Rectal smooth muscle tissue (tissue), 1 donor: ENCODE measurements around the gene DHX36.

ENCODE experiments used
- H3K27ac ChIP-seq: one replicate; pipeline ENCODE4 v1.7.0; 2013; ENCODE audit warnings: low read depth, low read length, inconsistent platforms
- H3K27me3 ChIP-seq: one replicate; pipeline ENCODE4 v1.7.0; 2013; ENCODE audit warnings: low read length; ENCODE audit not compliant: control insufficient read depth, insufficient read depth
- H3K36me3 ChIP-seq: one replicate; pipeline ENCODE4 v1.7.0; 2013; ENCODE audit warnings: low read length; ENCODE audit not compliant: control insufficient read depth, insufficient read depth
- H3K4me1 ChIP-seq: one replicate; pipeline ENCODE4 v1.7.0; 2013; ENCODE audit warnings: low read length; ENCODE audit not compliant: control insufficient read depth, insufficient read depth
- H3K4me3 ChIP-seq: one replicate; pipeline ENCODE4 v1.7.0; 2013; ENCODE audit warnings: low read length
- H3K9ac ChIP-seq: one replicate; pipeline ENCODE4 v1.7.0; 2013; ENCODE audit warnings: low read length

Gene DHX36

DNA sequence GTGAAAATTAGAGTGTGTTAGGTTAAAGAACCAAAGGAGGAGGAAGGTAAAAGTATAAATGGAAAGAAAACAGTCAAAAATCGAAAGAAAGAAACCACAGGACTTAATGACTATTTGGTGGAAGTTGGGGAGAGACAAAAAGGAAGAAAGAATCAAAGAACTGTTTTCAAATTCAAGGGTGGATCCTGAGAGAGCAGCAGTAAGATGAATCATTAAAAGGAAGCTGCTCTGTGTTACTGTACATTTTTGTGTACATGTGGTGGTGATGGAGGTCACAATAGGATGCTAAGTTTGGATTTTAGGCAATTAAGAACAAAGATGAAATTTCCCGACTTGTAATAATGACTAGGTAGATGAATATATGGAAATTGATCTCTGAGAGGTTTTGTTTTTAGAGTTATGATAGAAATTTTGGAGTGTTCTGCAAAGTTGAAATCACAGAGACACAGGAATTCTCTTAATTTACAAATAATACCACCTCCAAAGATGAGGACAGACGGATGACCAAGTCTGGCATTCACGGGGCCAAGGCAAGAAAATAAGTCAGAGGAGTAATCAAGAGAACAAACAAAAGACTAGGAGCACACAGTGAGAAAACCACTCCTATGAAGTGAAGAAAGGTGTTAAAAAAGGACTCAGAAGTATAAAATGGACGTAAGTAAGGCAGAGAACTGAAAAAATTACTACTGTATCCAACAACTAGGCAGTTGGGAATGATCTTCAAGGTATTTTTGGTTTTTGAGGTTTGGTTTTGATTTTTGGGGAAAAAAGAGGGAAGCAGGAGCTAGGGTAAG, 7.1 kb downstream of the DHX36 start:
- H3K27me3 ChIP-seq, result no peaks in the 10 kb centered on the region
- H3K4me3 ChIP-seq, result no peak overlapping the region
- no peaks in the 10 kb centered on the region for H3K4me1 ChIP-seq
- H3K27ac ChIP-seq, result no peak overlapping the region
- no peak overlapping the region for H3K9ac ChIP-seq
- peaks cover 5% of the 10 kb centered on the region for H3K36me3 ChIP-seq

- no peaks in the 10 kb centered on the region for H3K4me1 ChIP-seq
- no peaks in the 10 kb centered on the region for H3K27me3 ChIP-seq
- H3K4me3 ChIP-seq, result no peak overlapping the region
- H3K27ac ChIP-seq, result no peak overlapping the region
- peaks cover 3% of the 10 kb centered on the region for H3K36me3 ChIP-seq
- H3K9ac ChIP-seq, result no peak overlapping the region
Observed at GRCh38 chr3:154314152-154314551, 10.1 kb downstream of the DHX36 start.

DNA sequence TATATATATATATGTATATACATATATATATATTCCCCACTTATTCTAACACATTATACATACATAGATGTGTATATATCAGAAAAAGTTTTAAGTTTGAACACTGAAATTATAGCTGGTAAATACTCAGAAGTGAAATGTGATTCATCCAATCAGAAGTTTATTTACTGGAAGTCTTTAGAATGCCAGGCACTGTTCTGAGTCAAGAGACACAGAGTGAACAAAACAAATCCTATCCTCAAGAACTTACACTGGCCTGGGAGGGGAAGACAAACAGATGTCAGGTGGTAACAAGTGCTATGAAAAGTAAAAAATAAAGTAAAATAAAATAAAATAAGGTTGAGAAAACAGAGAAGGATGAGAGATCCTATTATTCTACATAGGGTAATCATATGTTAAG, 13.4 kb downstream of the DHX36 start:
- no peak overlapping the region for H3K9ac ChIP-seq
- peaks cover 3% of the 10 kb centered on the region for H3K36me3 ChIP-seq
- H3K27ac ChIP-seq, result no peak overlapping the region
- no peaks in the 10 kb centered on the region for H3K27me3 ChIP-seq
- H3K4me3 ChIP-seq, result no peak overlapping the region
- no peaks in the 10 kb centered on the region for H3K4me1 ChIP-seq

- peaks cover 14% of the 10 kb centered on the region for H3K36me3 ChIP-seq
- no peaks in the 10 kb centered on the region for H3K4me1 ChIP-seq
- H3K4me3 ChIP-seq, result no peak overlapping the region
Observed at GRCh38 chr3:154307363-154307762, 16.9 kb downstream of the DHX36 start.

GRCh38 chr3:154304936-154305335, 19.4 kb downstream of the DHX36 start:
- Histone ChIP-seq H3K36me3 (peaks cover 21% of the 10 kb centered on the region), H3K4me3 (no peak overlapping the region), H3K9ac (no peak overlapping the region), H3K4me1 (no peaks in the 10 kb centered on the region), H3K27me3 (no peaks in the 10 kb centered on the region), H3K27ac (no peak overlapping the region)

More at GRCh38 chr3:154307363-154307762, 16.9 kb downstream of the DHX36 start:
- Histone ChIP-seq H3K27ac (no peak overlapping the region), H3K9ac (no peak overlapping the region), H3K27me3 (no peaks in the 10 kb centered on the region)

DNA sequence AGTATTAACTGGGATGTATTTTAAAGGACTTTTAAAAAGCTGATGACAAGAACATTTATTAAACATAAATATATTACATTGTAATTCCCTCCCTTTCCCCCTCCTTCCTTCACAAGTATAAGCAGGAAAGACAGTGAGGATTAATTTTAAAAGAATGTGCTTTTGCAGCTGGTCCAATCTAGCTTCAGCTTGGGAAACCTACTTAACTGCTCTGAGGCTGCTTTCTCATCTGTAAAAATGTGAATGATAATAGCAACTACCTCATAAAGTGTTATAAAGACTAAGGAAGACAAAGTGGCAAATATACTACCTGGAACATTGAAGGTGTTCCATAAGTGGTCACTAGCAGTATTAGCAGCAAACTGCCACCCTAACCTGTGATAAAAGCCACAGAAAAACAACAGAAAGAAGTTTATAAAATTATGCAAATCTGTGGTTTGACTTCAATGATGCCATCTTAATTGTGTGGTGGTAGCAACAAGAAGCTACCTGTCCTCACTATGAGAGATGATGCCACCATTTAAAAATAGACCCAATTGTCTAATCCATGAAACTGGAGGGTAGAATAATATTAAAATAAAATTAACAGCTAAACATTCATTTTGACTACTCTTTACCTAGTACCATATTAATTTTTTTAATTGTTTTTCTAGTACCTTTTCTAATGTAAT, 20.0 kb downstream of the DHX36 start:
- Histone ChIP-seq H3K36me3 (peaks cover 24% of the 10 kb centered on the region), H3K4me1 (no peaks in the 10 kb centered on the region)

DNA sequence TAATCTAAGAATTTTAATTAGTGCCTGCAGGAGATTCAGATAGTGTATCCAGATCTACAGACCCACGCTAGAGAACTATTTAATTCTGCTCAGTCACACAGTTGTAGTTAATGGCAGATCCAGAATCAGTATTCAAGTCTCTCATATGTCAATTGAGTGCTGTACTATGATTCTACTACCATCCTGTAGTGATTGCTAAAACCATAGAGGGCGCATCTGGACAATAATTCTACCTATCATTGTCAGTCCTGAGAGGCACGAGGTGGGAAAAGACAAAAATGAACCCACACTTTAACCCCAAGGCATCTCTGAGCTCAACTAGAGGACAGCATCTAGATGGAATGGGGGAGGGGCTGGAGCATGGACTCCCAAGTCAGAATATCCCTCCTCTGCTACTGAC, 22.7 kb downstream of the DHX36 start:
- no peaks in the 10 kb centered on the region for H3K27me3 ChIP-seq
- H3K27ac ChIP-seq, result no peak overlapping the region
- H3K9ac ChIP-seq, result no peak overlapping the region
- H3K4me3 ChIP-seq, result no peak overlapping the region
- peaks cover 27% of the 10 kb centered on the region for H3K36me3 ChIP-seq
- no peaks in the 10 kb centered on the region for H3K4me1 ChIP-seq

More for the DNA sequence above, 20.0 kb downstream of the DHX36 start:
- Histone ChIP-seq H3K9ac (no peak overlapping the region), H3K27me3 (no peaks in the 10 kb centered on the region), H3K27ac (no peak overlapping the region), H3K4me3 (no peak overlapping the region)

DNA sequence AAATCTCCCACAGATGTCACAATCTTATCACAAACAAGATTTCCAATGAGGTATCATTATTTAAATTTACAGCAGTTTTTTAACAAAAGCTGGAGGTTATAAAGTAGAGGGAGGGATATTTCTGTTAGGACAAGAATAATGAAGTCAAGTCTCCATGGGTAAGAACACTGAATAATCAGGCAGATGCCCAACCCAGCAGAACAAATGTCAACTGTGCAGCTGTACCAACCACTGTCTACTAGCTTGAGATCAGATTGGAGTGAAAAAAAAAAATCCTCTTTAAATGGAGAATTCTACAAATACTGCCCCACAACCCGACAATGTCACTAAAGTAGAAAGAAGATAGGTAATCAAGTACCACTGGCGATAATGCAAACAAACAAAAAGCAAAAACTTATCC, 30.3 kb downstream of the DHX36 start:
- no peak overlapping the region for H3K9ac ChIP-seq
- no peak overlapping the region for H3K4me3 ChIP-seq
- no peaks in the 10 kb centered on the region for H3K27me3 ChIP-seq
- H3K36me3 ChIP-seq, result peaks cover 12% of the 10 kb centered on the region
- no peak overlapping the region for H3K27ac ChIP-seq
- H3K4me1 ChIP-seq, result no peaks in the 10 kb centered on the region

DNA sequence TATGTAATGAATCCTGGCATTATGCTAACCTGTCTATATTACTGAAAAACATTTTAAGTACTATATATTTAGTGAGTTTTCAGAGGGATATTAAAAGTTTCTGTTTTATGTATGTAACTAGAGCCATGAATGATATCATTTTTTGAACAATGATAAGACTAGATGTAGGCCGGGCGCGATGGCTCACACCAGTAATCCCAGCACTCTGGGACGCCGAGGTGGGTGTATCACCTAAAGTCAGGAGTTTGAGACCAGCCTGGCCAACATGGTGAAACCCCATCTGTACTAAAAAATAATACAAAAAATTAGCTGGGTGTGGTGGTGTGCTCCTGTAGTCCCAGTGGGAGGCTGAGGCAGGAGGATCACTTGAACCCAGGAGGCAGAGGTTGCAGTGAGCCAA, 34.1 kb downstream of the DHX36 start:
- no peak overlapping the region for H3K9ac ChIP-seq
- no peak overlapping the region for H3K27ac ChIP-seq
- no peaks in the 10 kb centered on the region for H3K4me1 ChIP-seq
- H3K27me3 ChIP-seq, result no peaks in the 10 kb centered on the region
- peaks cover 12% of the 10 kb centered on the region for H3K36me3 ChIP-seq
- H3K4me3 ChIP-seq, result no peak overlapping the region

DNA sequence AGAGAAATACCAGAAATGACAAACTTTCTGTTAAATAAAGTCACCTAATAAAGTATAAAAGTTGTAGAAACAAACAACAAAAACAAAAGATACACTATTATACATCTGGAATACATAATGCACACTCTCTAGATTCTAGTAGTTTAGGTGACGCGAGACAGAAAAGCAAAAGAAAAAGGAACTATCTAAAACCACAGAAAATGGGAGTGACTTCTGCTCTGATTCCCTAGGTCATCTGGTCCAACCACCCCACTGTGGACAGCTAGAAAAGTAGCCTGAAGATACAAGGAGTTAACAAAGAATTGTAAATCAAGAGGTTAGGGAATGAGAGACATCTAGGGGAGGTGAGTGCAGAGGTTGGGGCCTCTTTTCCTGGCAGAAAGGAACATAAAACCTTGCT, 39.1 kb downstream of the DHX36 start:
- Histone ChIP-seq H3K9ac (no peak overlapping the region), H3K4me1 (no peaks in the 10 kb centered on the region), H3K27me3 (no peaks in the 10 kb centered on the region), H3K27ac (no peak overlapping the region), H3K36me3 (peaks cover 6% of the 10 kb centered on the region), H3K4me3 (no peak overlapping the region)

GRCh38 chr3:154280161-154280560, 44.1 kb downstream of the DHX36 start:
- H3K36me3 ChIP-seq, result peaks cover 12% of the 10 kb centered on the region
- no peaks in the 10 kb centered on the region for H3K27me3 ChIP-seq

DNA sequence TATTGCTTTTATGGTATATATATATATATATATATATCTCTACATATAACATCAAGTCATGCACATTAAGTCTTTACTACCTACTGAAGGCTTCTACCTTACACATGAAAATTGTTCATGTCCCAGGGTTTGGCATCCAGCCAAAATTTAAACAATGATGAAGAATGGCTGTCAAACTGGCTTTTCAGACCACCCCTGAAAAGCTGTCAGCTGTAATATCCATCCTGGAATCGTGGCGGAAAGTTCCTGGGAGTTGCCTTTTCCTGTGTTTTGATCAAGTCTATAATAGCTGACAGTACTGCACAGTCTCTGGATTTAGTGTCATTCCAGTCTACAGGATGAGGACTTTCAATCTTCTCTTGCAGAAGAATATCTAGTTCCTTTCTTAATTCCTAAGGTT, 48.3 kb downstream of the DHX36 start:
- Histone ChIP-seq H3K4me3 (no peak overlapping the region), H3K4me1 (no peaks in the 10 kb centered on the region), H3K27ac (no peak overlapping the region), H3K27me3 (no peaks in the 10 kb centered on the region), H3K36me3 (peaks cover 21% of the 10 kb centered on the region), H3K9ac (no peak overlapping the region)

More at GRCh38 chr3:154280161-154280560, 44.1 kb downstream of the DHX36 start:
- no peak overlapping the region for H3K27ac ChIP-seq
- H3K4me1 ChIP-seq, result no peaks in the 10 kb centered on the region
- no peak overlapping the region for H3K4me3 ChIP-seq
- no peak overlapping the region for H3K9ac ChIP-seq

- Histone ChIP-seq H3K4me3 (no peak overlapping the region), H3K36me3 (peaks cover 21% of the 10 kb centered on the region), H3K27me3 (no peaks in the 10 kb centered on the region), H3K4me1 (no peaks in the 10 kb centered on the region), H3K27ac (no peak overlapping the region), H3K9ac (no peak overlapping the region)
Observed at GRCh38 chr3:154275292-154275691, 49.0 kb downstream of the DHX36 start.
